GM21529 (cell line): ENCODE data around the gene AATF.
"Not testable (repeated sequence)": the region's sequence is repeated elsewhere in the genome, so short reads cannot be mapped to it uniquely, and the experiment has no call there.

Experiments
- ATAC-seq: cut with Tn5 transposase; IDR thresholded peaks from one replicate; pipeline ENCODE4 v1.9.1; 2021; ENCODE audit not compliant: unreplicated experiment

Gene AATF

GRCh38 chr17:37068266-37068665, 119.5 kb downstream of the AATF start:
- no peak for ATAC-seq

- ATAC-seq, result no peak
Measured at GRCh38 chr17:37069087-37069486, 120.3 kb downstream of the AATF start.

DNA sequence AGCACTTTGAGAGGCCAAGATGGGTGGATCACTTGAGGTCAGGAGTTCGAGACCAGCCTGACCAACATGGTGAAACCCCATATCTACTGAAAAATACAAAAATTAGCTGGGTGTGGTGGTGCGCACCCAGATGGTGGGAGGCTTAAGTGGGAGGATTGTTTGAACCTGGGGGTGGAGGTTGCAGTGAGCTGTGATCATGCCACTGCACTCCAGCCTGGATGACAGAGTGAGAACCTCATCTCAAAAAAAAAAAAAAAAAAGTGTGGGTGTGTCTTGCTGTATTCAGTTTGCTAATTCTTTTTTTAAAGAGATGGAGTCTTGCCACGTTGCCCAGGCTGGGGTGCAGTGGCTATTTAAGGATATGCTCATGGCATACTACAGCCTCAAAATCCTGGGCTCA, 124.7 kb downstream of the AATF start:
- not testable (repeated sequence) for ATAC-seq

GRCh38 chr17:37079065-37079708, 130.4 kb downstream of the AATF start:
- no peak for ATAC-seq

DNA sequence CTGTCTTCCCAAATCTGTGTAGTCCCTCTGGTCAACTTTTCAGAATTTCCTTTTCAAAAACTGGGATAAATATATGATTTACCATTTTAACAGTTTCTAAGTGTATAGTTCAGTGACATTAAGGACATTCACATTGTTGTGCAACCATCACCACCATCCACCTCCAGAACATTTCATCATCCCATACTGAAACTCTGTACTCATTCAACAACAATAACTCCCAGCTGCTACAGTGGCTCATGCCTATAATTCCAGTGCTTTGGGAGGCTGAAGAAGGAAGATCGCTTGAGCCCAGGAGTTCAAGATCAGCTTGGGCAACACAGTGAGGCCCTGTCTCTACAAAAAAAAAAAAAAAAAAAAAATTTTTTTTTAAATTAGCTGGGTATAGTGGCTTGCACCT, 131.0 kb downstream of the AATF start:
- no peak for ATAC-seq

DNA sequence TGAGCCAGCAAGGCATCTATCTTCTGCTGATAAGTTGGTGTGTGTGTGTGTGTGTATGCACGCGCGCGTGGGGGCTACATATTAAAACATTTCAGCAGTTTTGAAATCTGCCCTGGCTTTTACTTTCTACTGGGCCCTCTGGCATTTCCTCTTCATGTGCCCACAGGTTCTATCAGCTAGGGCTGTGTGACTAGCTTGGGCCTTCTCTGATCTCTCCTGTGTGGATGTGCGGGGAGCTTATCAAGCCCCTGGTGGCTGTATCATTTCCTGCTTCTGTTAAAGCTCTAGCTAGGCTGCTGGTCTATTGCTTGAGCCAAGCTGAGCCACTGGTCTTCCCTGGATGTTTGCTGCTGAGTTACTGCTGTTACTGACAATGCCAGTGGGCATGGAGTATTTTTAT, 132.5 kb downstream of the AATF start:
- ATAC-seq, result no peak

GRCh38 chr17:37082311-37082860, 133.6 kb downstream of the AATF start:
- ATAC-seq, result no peak

- no peak for ATAC-seq
Measured at GRCh38 chr17:37082985-37083384, 134.2 kb downstream of the AATF start.

DNA sequence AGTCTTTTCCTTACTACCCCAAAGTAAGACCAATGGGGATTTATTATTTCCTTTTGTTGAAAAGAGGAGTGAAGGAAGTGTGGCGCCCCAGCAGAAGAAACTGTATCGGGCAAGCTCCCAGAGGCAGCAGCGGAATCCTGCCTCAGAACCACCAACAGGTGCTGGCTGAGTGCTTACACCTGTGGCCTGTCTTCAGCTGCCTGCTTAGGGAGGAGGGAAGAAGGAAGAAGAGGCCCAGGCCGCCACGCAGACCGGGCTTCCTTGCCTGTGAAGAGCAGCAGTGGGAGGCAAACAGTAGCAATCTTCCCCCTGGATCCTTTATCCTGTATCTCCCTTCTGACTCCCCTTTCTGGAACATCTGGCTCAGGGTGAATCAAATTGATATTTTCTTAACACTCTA, 134.7 kb downstream of the AATF start:
- ATAC-seq, result no peak

DNA sequence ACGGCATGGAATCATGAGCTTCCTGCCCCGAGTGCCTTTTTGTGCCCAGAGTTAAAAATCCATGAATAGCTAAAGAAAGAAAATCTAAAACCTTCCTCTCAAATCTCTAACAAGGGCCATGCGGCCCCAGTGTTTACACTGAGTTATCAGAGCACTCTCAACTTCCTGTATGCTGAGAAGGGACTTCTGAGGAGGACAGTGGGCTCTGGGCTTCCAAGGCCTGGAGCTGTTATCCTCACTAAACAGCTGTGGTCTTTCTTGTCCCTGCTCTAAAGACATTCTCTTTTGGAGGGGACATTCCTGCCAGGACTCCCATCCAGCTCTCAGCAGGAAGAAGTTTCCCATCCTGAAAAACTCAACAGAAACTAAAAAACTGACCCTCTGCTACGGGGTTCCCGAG, 135.6 kb downstream of the AATF start:
- no peak for ATAC-seq

- ATAC-seq, result no peak
Measured at GRCh38 chr17:37086334-37086733, 137.6 kb downstream of the AATF start.

GRCh38 chr17:37086948-37087347, 138.2 kb downstream of the AATF start:
- ATAC-seq, result no peak

DNA sequence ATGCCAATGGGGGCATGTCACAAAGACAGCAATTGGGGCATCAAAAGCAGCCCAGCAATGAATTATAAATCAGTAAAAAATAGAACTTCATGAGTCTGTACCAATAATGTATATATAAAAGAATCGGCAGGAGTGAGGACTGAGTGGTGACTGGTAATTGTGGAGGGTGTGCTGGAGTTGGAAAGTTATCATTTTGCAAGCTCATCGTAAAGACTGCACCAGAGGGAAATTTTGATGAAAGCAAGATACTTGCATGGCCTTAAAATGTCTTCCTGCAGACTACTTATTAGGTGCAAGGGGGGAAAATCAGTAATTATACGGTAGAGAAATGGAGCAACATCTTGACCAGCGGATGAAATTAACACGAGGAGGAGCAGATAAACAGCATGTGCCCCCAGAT, 138.9 kb downstream of the AATF start:
- ATAC-seq, result no peak

- no peak for ATAC-seq
Measured at GRCh38 chr17:37088459-37088858, 139.7 kb downstream of the AATF start.

DNA sequence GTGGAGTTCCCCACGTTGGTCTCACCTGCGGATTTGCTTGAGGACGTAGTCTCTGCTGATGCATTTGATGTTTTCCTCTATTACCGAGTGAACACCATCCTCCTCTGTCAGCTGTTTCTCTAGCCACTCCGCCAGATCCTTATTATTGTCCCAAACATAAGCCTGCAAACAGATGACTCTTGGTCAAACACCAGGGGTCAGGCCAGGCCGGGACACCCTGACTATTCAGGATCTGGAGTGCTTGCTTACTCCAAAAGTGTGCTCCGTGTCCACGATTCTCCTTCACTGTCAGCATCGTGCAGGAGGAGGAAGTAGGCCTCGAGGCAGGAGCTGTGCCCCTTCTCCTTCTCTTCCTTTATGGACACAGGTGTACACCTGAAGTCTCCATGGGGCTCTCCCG, 140.2 kb downstream of the AATF start:
- ATAC-seq, result no peak

DNA sequence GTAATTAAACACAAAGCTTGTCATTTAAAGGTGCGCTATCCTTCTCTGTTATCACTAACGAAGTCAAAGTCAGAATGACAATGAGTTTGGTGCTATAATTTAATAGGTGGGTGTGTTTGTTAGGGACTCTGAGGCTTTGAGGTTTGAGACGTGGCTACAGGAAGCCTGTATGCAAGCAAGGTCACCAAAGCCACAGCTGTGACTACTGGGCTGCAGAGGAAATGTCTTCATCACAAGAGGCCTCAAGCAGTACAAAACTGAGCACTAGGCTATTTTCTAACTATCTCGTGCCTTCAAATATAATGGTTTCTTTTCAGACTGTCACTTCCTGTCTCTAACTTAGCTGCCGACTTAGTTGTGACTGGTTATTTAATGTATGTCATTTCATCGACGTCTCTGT, 141.2 kb downstream of the AATF start:
- no peak for ATAC-seq

DNA sequence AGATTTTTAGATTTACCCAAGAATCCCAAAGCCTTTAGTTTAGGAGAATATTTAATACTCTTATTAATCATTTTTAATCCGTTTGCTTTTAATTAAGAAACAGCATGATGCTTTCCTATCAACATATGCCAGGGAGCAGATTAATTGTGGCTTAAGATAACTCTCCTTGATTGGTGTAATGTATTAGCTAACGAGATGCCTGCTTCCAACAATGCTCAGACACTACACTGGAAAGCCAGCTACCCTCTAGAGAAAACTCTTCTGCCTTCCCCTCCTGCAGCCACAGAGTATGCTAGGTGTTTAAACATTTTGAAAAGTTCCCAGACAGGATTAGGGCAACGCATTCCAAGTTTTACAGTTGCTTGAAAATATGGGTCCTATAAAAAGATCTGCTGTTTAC, 142.2 kb downstream of the AATF start:
- ATAC-seq, result no peak

DNA sequence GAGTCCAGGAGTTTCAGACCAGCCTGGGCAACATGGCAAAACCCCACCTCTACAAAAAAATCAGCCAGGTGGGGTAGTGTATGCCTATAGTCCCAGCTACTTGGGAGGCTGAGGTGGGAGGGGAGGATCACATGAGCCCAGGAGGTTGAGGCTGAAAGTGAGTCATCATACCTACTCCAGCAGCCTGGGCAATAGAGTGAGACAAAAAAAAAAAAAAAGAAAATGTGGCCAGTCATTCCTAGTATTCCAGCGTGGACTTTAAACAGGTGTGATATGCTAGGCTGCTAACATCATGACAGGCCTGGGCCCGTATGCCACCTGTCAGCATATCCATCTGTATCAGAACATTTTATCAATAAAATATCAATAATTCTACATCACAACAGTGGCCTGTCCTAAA, 143.3 kb downstream of the AATF start:
- ATAC-seq, result no peak

DNA sequence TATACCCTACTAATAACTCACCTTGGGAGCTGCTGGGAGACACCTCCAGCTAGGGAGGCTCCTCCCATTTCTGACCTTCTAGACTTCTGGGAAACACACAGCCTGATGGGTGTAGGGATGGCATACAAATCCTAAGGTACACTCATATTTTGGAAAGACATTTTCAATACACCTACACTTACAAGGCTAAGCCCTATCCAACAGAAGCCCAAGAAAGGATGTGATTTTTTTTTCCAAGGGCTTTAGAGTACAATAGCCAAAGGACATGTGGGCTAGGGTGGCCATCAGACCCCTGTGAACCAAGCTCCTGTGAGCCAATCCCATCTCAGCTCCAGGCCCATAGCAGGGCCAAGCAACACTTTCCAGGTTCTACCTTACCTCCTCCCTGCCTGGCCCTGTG, 143.9 kb downstream of the AATF start:
- no peak for ATAC-seq

- no peak for ATAC-seq
Measured at GRCh38 chr17:37094391-37094790, 145.6 kb downstream of the AATF start.

- ATAC-seq, result no peak
Measured at GRCh38 chr17:37096071-37096470, 147.3 kb downstream of the AATF start.

- ATAC-seq, result no peak
Measured at GRCh38 chr17:37097154-37097553, 148.4 kb downstream of the AATF start.

DNA sequence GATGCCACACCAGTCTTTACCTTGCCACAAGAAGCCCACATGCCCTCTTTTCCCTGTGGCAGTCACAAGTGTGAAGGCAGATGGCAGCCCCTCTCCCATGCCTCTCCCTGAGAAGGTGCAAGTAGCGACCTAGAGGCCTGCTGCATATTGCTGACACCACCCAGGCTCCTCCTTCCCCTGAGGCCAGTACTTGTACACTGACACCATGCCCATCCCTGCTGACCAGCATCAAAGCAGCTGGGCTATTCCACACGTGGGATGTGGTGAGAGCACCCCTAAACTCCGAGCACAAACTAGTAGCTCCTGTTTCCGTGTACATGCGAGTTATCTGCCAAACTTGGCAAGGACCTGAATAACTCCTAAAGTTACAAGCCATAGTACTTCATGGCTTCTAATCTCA, 149.4 kb downstream of the AATF start:
- no peak for ATAC-seq
